ENCODE data around the gene DSCAM.

DNA sequence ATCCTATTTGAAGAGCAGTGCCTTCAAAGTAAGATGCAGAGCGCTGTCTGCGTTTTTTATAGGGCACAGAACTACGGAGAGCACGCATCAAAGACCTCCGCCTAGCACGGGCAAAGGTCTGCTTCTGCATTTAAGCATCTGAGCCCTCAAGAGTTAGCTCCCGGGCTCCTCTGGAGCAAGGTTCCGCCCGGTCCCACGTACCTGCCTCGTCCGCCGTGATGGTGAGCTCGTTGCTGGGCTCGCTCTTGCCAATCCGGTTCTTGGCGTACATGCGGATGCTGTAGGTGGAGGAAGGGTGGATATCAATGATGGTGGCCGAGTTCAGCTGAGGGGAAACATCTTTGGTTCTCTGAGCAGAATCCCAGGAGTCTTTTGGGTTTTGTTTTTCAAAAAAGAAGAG lies 668.2 kb downstream of the DSCAM start:
- TF ChIP-seq CTCF (IDR thresholded peaks at IDR 0.05) = no peak
- TF ChIP-seq POLR2A (IDR thresholded peaks at IDR 0.05) = no peak
- TF ChIP-seq POLR2AphosphoS5 (IDR thresholded peaks at IDR 0.05; ENCODE audit: insufficient read depth in 1 of 2, low read depth in 1 of 2) = no peak

Data from vagina (tissue), 2 donors.